GM10266 (cell line): Measurements from ENCODE around the gene VSIG10L.

ENCODE experiments used
- DNase-seq: peaks from one replicate; pipeline ENCODE4 v3.0.0; 2012; ENCODE audit errors: extremely low spot score
- TF ChIP-seq, protein P1 (sequence below): IDR thresholded peaks from 2 replicates; pipeline ENCODE4 v1.5.1; 2012; ENCODE audit warnings: mild to moderate bottlenecking, low read depth; ENCODE audit not compliant: control insufficient read depth, insufficient read depth; ENCODE audit errors: missing control alignments

VSIG10L gene

DNA sequence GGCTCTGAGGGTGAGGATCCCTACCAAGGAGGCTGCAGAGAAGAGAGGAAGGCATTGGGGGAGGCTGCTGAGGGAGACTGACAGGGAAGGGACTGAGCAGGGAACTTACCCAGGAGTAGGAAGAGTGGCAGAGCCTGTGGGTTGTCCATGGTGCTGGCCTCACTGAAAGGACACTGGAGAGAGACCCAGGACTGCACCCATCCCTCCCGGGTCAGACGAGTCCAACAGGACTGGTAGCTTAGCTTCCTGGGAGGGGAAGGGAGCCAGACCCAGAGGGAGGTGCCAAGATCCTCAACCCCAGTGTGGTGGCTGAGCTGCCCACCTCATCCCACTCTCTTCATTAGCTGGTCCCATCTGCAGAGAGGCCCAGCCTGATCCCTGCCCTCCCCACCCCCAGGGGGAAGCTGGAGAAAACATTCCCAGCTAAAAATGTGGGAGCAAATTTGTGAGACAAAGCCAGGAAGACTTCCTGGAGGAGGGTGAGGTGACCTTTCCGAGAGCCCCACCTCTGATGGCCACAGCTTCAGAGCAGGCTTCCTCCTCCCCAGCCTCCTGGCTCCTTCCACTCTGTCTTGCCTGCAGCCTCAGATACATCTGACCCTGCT is at the start of gene VSIG10L:
Gene VSIG10L (minus strand): TSS at position 164 of the 605 bp plus-strand sequence. CDS start 15 bp downstream, at position 149.
- TF ChIP-seq, protein P1, sequence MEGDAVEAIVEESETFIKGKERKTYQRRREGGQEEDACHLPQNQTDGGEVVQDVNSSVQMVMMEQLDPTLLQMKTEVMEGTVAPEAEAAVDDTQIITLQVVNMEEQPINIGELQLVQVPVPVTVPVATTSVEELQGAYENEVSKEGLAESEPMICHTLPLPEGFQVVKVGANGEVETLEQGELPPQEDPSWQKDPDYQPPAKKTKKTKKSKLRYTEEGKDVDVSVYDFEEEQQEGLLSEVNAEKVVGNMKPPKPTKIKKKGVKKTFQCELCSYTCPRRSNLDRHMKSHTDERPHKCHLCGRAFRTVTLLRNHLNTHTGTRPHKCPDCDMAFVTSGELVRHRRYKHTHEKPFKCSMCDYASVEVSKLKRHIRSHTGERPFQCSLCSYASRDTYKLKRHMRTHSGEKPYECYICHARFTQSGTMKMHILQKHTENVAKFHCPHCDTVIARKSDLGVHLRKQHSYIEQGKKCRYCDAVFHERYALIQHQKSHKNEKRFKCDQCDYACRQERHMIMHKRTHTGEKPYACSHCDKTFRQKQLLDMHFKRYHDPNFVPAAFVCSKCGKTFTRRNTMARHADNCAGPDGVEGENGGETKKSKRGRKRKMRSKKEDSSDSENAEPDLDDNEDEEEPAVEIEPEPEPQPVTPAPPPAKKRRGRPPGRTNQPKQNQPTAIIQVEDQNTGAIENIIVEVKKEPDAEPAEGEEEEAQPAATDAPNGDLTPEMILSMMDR: no peak
- no peak for DNase-seq

DNA sequence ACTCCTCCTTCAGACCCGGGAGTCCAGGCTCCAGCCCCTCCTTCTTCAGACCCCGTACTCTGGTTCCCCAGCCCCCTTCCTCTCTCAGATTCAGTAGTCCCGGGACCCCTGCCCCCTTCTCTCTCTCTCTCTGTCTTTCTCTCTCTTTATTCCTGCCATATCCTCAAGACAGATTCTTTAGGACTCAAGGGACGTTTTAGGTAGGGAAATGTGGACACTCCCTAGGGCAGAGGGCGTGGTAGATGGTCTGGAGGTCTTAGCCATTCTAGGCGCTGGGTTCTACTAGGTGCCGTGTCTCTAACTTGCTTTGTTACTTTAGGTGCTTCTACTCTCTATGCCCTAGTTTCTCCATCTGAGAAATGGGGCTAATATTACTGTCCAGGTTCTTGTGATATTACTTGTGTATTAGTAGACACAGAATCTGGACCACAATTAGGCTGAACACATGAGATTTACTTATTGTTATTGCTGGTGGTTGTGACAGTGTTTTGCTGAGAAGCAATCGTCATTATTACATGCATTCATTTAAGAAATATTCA is 49.2 kb upstream of the VSIG10L start:
- DNase-seq: no peak
- TF ChIP-seq, protein P1: no peak

DNA sequence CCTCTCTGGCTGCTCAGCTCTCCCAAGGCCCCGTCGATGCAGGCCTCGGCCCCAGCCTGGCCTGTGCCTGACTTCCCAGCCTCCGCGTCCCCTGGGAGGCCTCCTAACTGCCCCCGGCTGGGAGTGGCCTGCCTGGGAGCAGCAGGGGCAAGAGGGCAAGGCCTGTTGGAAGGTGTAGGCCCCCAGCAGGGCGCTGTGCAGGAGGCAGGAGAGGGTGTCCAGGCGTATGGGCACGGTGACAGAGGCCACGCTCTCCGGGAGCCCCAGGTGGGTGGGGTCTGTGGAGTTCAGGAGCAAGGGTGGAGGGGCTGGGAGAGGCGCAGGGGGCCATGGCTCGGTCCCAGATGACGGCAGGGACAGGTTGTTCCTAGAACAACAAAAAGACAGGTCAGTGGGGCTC is 47.2 kb upstream of the VSIG10L start:
- TF ChIP-seq, protein P1: no peak
- no peak for DNase-seq

DNA sequence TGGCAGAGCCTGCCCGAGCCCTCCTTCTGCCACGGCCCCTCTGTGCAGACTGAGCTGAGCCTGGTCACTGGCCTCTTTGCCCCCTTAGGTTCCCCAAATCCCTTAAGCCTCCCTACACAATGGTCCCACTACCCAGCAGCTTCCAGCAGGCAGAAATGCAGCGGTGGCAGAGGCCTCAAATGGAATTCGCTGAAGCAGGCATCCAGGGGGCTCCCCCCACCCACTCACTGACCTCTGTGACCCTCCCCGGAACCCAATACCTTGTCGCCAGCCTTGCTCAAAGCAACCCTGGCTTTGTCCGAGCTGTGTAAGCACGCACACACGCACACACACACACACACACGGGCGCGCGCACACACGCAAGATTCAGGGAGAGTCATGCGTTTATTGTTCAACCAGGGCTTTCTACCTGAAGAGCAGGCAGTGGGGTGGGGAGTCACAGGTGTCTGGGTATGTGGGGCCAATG is 46.0 kb upstream of the VSIG10L start, which contains the start of gene LIM2:
Gene LIM2 (minus strand): TSS at position 51 of the 466 bp plus-strand sequence. CDS start 531 bp downstream, outside the sequence.
- DNase-seq: no peak
- TF ChIP-seq, protein P1: no peak

DNA sequence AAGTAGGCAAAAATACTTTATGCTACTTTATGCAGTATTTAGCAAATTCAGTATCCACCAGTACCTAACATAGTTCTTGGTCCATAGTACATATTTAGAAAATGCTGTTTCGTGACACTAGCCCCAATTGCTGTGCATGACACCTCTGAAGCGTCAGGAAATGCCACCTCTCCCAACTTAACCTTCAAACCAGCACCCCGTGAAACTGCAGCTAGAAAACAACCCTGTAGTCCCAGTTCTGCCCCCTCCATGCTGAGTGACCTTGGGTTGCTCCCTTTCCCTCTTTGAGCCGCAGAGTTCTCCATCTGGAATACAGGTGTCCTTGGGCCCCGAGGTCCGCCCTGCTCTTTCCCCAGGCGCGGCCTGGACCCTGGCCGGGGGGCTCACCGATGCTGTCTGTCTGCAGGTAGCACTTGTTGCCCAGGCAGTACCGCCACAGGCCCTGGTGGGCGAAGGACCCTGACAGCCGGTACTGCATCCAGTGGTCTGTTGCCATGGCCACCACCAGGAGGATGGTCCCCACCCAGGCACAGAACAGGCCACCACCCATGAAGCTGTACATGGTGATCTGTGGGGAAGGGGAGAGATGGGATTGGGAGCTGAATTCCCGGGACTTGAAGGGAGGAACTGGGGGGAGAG is 45.1 kb upstream of the VSIG10L start:
- TF ChIP-seq, protein P1: no peak
- no peak for DNase-seq

DNA sequence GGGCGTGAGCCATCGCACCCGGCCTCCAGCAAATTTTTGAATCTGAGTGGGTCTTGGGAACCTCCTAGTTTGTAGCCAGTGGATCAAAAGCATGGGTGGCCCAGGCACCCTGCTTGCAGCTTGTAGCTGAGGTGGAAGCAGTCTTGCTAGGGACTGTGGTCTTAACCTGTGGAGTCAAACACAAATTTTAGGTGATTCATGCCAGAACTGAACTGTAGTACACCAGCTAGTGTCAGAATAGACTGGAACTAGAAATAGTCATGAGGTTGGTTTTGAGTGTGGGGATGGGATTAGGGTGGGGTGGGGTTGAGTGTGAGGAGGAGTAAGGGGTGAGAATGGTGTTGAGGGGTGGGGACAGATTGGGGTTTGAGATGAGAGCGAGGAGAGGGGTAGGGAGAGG is 40.1 kb upstream of the VSIG10L start:
- TF ChIP-seq, protein P1: no peak
- no peak for DNase-seq

DNA sequence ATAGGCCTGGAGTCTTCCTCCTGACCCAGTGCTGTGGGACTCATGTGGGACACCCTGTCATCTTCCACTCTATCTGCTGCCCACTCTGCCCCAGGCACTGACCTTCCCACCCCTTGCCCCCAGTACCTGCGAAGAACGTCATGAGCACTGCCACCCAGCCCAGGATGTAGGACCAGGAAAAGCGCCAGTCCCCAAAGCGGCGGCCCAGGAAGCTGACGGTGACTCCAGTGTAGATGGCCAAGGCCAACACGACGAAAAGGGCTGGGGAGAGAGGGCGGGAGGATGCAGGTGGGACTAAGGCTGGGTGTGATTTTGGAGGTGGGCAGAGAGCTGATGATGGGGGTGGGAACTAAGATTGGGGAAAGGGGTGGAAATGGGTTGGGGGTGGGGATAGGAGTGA is 38.4 kb upstream of the VSIG10L start:
- DNase-seq: no peak
- TF ChIP-seq, protein P1: no peak
